A549 (cell line): ENCODE results near the gene ATP5F1D. TPM values are rescaled to one million over a fixed set of nuclear protein-coding genes. Genes with fewer than 3 reads are reported as not detected.
"Not testable (repeated sequence)": the region's sequence is repeated elsewhere in the genome, so short reads cannot be mapped to it uniquely, and the experiment has no call there.

Source experiments
- ATAC-seq, 2 experiments: fragments of 200-7000 bp in 1 of 2; fragments of >200 bp in 1 of 2; cut with Nextera tagmentation in 1 of 2; cut with Tn5 transposase in 1 of 2; 3 replicates each; pipeline versions ENCODE4 v1.8.0 to v1.9.1; 2018 to 2020; ENCODE audit warnings: mild to moderate bottlenecking in 1 of 2, moderate library complexity in 1 of 2
- CTCF ChIA-PET: fragments of 300-600 bp; sonication (Branson Sonifier 250); formaldehyde crosslinking; extraction: SDS; loops from one replicate; lab custom pipeline; 2021; ENCODE audit warnings: antibody characterized with exemption, inconsistent platforms; lab: Yijun Ruan, JAX
- POLR2A ChIA-PET: fragments of 350-600 bp; formaldehyde crosslinking; extraction: SDS; loops from one replicate; lab custom pipeline; 2021; ENCODE audit warnings: antibody characterized with exemption, inconsistent platforms; lab: Yijun Ruan, JAX
- DNase-seq, 2 experiments: peaks; one replicate each; pipeline versions ENCODE4 v3.0.0 to v3.0.0-alpha.2; 2011 to 2016; ENCODE audit warnings: low read depth in 1 of 2, low spot score in 1 of 2
- FAIRE-seq: peaks from 2 replicates; lab custom pipeline; 2011; peaks lifted over from hg19 to GRCh38; lab: Jason Lieb, UNC
- H3K27ac ChIP-seq, 2 experiments: fragments of >200 bp; sonication (Bioruptor Twin); formaldehyde crosslinking; 3 replicates each; pipeline ENCODE4 v1.5.1; 2016 to 2017
- H3K4me1 ChIP-seq: fragments of >200 bp; sonication (Bioruptor Twin); formaldehyde crosslinking; 3 replicates; pipeline ENCODE4 v1.6.1; 2016
- H3K4me2 ChIP-seq: fragments of >200 bp; sonication (Bioruptor Twin); formaldehyde crosslinking; 3 replicates; pipeline ENCODE4 v1.6.1; 2016
- H3K4me3 ChIP-seq: fragments of >200 bp; sonication (Bioruptor Twin); formaldehyde crosslinking; 3 replicates; pipeline ENCODE4 v1.5.1; 2016
- H3K9me3 ChIP-seq: fragments of >200 bp; sonication (Bioruptor Twin); formaldehyde crosslinking; 3 replicates; pipeline ENCODE4 v1.6.1; 2016
- CEBPB ChIP-seq, 2 experiments: fragments of >200 bp in 1 of 2; sonication (Bioruptor Twin) in 1 of 2; formaldehyde crosslinking in 1 of 2; IDR thresholded peaks; 2 replicates each; pipeline ENCODE4 v1.6.1; 2012 to 2016
- CHD2 ChIP-seq: fragments of 150-350 bp; IDR thresholded peaks from 2 replicates; pipeline ENCODE4 v1.6.1; 2014; ENCODE audit warnings: low read length; ENCODE audit not compliant: partially characterized antibody
- CTCF ChIP-seq: fragments of >200 bp; sonication (Bioruptor Twin); formaldehyde crosslinking; IDR thresholded peaks from 3 replicates; pipeline ENCODE4 v1.5.1; 2016
- ELK1 ChIP-seq: fragments of 150-350 bp; IDR thresholded peaks from 2 replicates; pipeline ENCODE4 v1.6.1; 2014; ENCODE audit warnings: low read depth, mild to moderate bottlenecking, low read length
- EP300 ChIP-seq, 2 experiments: fragments of >200 bp; sonication (Bioruptor Twin); formaldehyde crosslinking; IDR thresholded peaks; 2 replicates in 1 of 2; 3 replicates in 1 of 2; pipeline ENCODE4 v1.6.1; 2016 to 2017
- ESRRA ChIP-seq: fragments of 150-350 bp; IDR thresholded peaks from 2 replicates; pipeline ENCODE4 v1.6.1; 2014; ENCODE audit warnings: mild to moderate bottlenecking, low read length, borderline replicate concordance
- HEYL ChIP-seq: fragments of 250-450 bp; sonication (Bioruptor Pico); IDR thresholded peaks from 2 replicates; pipeline ENCODE4 v1.8.0; 2021; ENCODE audit warnings: mild to moderate bottlenecking, moderate library complexity
- HOXA7 ChIP-seq: fragments of 250-450 bp; sonication (Bioruptor Pico); IDR thresholded peaks from 2 replicates; pipeline ENCODE4 v1.5.0; 2020; ENCODE audit warnings: mild to moderate bottlenecking, moderate library complexity
- HOXB5 ChIP-seq: fragments of 250-450 bp; sonication (Bioruptor Pico); IDR thresholded peaks from 2 replicates; pipeline ENCODE4 v1.5.0; 2020; ENCODE audit warnings: mild to moderate bottlenecking, moderate library complexity
- JUN ChIP-seq, 2 experiments: fragments of >200 bp; sonication (Bioruptor Twin); formaldehyde crosslinking; IDR thresholded peaks; 2 replicates in 1 of 2; 3 replicates in 1 of 2; pipeline ENCODE4 v1.6.1; 2016 to 2017
- JUNB ChIP-seq: fragments of >200 bp; sonication (Bioruptor Twin); formaldehyde crosslinking; IDR thresholded peaks from 2 replicates; pipeline ENCODE4 v1.6.1; 2016
- MAFK ChIP-seq: fragments of 450-650 bp; IDR thresholded peaks from 2 replicates; pipeline ENCODE4 v1.6.1; 2014; ENCODE audit not compliant: partially characterized antibody
- MYC ChIP-seq: IDR thresholded peaks from 2 replicates; pipeline ENCODE4 v1.6.1; 2012; ENCODE audit warnings: mild to moderate bottlenecking, inconsistent platforms, low read length, improper control_type of control experiment, borderline replicate concordance
- NFE2L2 ChIP-seq: fragments of 150-350 bp; conservative IDR thresholded peaks from 2 replicates; pipeline ENCODE4 v1.6.1; 2014; ENCODE audit warnings: low read length
- NPAS2 ChIP-seq: fragments of 250-450 bp; sonication (Bioruptor Pico); IDR thresholded peaks from 2 replicates; pipeline ENCODE4 v1.8.0; 2022; ENCODE audit warnings: mild to moderate bottlenecking, moderate library complexity, borderline replicate concordance
- PHF8 ChIP-seq: fragments of 200-600 bp; sonication (generic); IDR thresholded peaks from 2 replicates; pipeline ENCODE4 v1.6.1; 2016; ENCODE audit warnings: low read depth, mild to moderate bottlenecking, antibody characterized with exemption, moderate library complexity, borderline replicate concordance
- POLR2A ChIP-seq: IDR thresholded peaks from 2 replicates; pipeline ENCODE4 v1.6.1; 2012; ENCODE audit warnings: mild to moderate bottlenecking, low read length
- RARB ChIP-seq: fragments of 250-450 bp; sonication (Bioruptor Pico); IDR thresholded peaks from 2 replicates; pipeline ENCODE4 v1.8.0; 2021; ENCODE audit warnings: mild to moderate bottlenecking, moderate library complexity
- REST ChIP-seq: fragments of 200-600 bp; sonication (generic); IDR thresholded peaks from 2 replicates; pipeline ENCODE4 v1.6.1; 2016; ENCODE audit warnings: antibody characterized with exemption, mild to moderate bottlenecking, moderate library complexity
- TP53 ChIP-seq: fragments of 250-450 bp; sonication (Bioruptor Pico); IDR thresholded peaks from 2 replicates; pipeline ENCODE4 v1.5.0; 2021; ENCODE audit warnings: mild to moderate bottlenecking, moderate library complexity
- WGBS: methylation state at CpG from one replicate; pipeline ENCODE4 v1.1.6; 2017; ENCODE audit errors: missing lambda C conversion rate; 5-methylcytosine and 5-hydroxymethylcytosine counted together
- polyA plus RNA-seq, 4 experiments: library from polyadenylated mRNA; depleted of rRNA in 3 of 4; stranded (reverse); fragments of >200 nt; fragmentation: RNase III in 1 of 4; extraction: RNeasy Plus Mini Kit Qiagen cat#74134 plus additional on column Dnase treatment in 1 of 4; gene quantifications; 2 replicates in 3 of 4; 3 replicates in 1 of 4; pipeline ENCODE4 v1.2.3, GENCODE V29; 2011 to 2017

Gene ATP5F1D
- polyA plus RNA-seq, 2 of the 4 experiments (the other 2 are of a cell fraction), result 28.7 to 96.9 TPM

- FAIRE-seq (no peak), ATAC-seq (peak in 1 of 2 experiments; percentile 49; a peak in 3 of 6 replicates)
- H3K4me3 ChIP-seq, result peak overlapping the region; percentile 31; the same call in 2 of the 3 replicates
- peak overlapping the region; percentile 76 to 91 for H3K27ac ChIP-seq
- H3K4me2 ChIP-seq, result peak overlapping the region; percentile 86
- no peak for TF ChIP-seq MYC
- TF ChIP-seq JUN (IDR thresholded peaks at IDR 0.05), result 0 out of 5 replicates have a peak, but pooled peaks of 1 of the 2 experiments have one; percentile 1
- TF ChIP-seq, all 56 proteins: peak for 1
- Histone ChIP-seq H3K9me3 (no peaks in the 10 kb centered on the region), H3K4me1 (peaks cover 56% of the 10 kb centered on the region)
- POLR2A ChIA-PET, result interaction anchor here (0.7 to 4.5 kb wide), 7 partner anchors 8 to 113 kb away, joined by 3 to 98 read pairs (median 9); partner anchors contain the start of genes CIRBP and FAM174C
- WGBS, result 0% methylated on average over 7 of the region's 31 CpGs
- CTCF ChIA-PET, result interaction anchor here (0.6 to 7.5 kb wide), 19 partner anchors 13 to 461 kb away, joined by 3 to 500 read pairs (median 6); partner anchors contain the start of genes ARHGAP45, CIRBP, FAM174C and POLR2E
- no peak for DNase-seq
Measured at GRCh38 chr19:1244693-1245451, 3.3 kb downstream of the ATP5F1D start.

- FAIRE-seq, result no peak
- Histone ChIP-seq H3K9me3 (no peaks in the 10 kb centered on the region), H3K4me2 (peak overlapping the region; percentile 86), H3K27ac (peak overlapping the region; percentile 76 to 91), H3K4me3 (no peak overlapping the region), H3K4me1 (peaks cover 56% of the 10 kb centered on the region)
- no peak for ATAC-seq
- no peak for DNase-seq
- 69% methylated on average over 2 of the region's 26 CpGs for WGBS
- CTCF ChIA-PET, result interaction anchor here (3.1 to 7.5 kb wide), 3 partner anchors 15 to 28 kb away, joined by 38 to 500 read pairs (median 39); partner anchors contain the start of genes CIRBP and FAM174C
- POLR2A ChIA-PET, result interaction anchor here (0.6 to 4.5 kb wide), 4 partner anchors 21 to 114 kb away, joined by 3 to 98 read pairs (median 8); partner anchors contain the start of genes CIRBP and FAM174C
- TF ChIP-seq HEYL (CRISPR knock-in tag), result no peak
- no peak for TF ChIP-seq EP300 (IDR thresholded peaks at IDR 0.05)
- TF ChIP-seq JUNB, result no peak
- TF ChIP-seq POLR2A, result no peak
- TF ChIP-seq REST, result no peak
- no peak for TF ChIP-seq MYC
- TF ChIP-seq CTCF, result no peak
- TF ChIP-seq HOXA7 (CRISPR knock-in tag), result no peak
- TF ChIP-seq TP53 (CRISPR knock-in tag), result no peak
- TF ChIP-seq ESRRA, result no peak
- no peak for TF ChIP-seq RARB (CRISPR knock-in tag)
- no peak for TF ChIP-seq HOXB5
- no peak for TF ChIP-seq PHF8
- no peak for TF ChIP-seq CHD2
- no peak for TF ChIP-seq ELK1
- TF ChIP-seq NFE2L2, result no peak
- TF ChIP-seq NPAS2 (CRISPR knock-in tag), result no peak
- no peak for TF ChIP-seq CEBPB (IDR thresholded peaks at IDR 0.05)
- TF ChIP-seq MAFK, result no peak
Measured at GRCh38 chr19:1245494-1246264, 4.1 kb downstream of the ATP5F1D start.

- ChIA-PET CTCF (interaction anchor here (0.5 to 7.5 kb wide), 2 partner anchors 14 to 42 kb away, joined by 3 to 500 read pairs; partner anchors contain the start of gene CIRBP), POLR2A (interaction anchor here (0.6 to 4.5 kb wide), 2 partner anchors 20 to 23 kb away, joined by 3 to 98 read pairs; partner anchors contain the start of gene CIRBP)
- FAIRE-seq, DNase-seq, H3K4me3 ChIP-seq, H3K9me3 ChIP-seq, ATAC-seq: not testable (repeated sequence)
- Histone ChIP-seq H3K4me1 (peaks cover 50% of the 10 kb centered on the region), H3K27ac (peak overlapping the region; percentile 30 to 91; a peak in 4 of 6 replicates), H3K4me2 (peak overlapping the region; percentile 86; the same call in 2 of the 3 replicates)
- 87% methylated on average over 22 of the region's 27 CpGs for WGBS
Measured at GRCh38 chr19:1246265-1247087, 4.9 kb downstream of the ATP5F1D start.
